ENCODE measurements around the gene MYBPH. TPM values are rescaled to one million over a fixed set of nuclear protein-coding genes. Genes with fewer than 3 reads are reported as not detected.

MYBPH gene
- total RNA-seq, 2 experiments from 2014 or later = not detected

DNA sequence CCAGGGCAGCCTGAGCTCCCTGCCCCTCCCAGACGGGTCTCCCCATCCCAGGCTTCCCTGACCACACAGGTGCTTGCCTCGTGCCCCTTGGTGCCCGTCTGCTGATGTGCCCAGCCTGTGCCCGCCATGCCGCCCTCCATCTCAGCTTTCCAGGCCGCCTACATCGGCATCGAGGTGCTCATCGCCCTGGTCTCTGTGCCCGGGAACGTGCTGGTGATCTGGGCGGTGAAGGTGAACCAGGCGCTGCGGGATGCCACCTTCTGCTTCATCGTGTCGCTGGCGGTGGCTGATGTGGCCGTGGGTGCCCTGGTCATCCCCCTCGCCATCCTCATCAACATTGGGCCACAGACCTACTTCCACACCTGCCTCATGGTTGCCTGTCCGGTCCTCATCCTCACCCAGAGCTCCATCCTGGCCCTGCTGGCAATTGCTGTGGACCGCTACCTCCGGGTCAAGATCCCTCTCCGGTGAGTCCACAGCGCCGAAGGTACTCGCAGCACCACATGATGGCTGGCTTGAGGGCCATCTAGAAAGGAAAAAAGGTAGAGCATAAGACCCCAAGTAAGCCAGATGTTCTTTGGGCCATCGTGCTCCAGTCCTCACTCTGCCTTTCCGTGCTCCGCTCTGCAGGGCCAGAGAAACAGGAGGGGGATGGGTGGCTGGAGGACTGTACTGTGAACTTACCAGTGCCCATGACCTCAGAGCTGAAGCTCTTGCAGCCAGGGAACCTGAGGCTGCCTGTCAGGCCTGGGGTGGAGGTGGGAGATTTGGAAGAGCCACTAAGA lies 46.7 kb downstream of the MYBPH start:
- Histone ChIP-seq H3K79me2 (ENCODE audit: insufficient read depth, low read depth, low read length) (no peaks in the 10 kb centered on the region), H3K9me2 (ENCODE audit: insufficient read depth, low read length) (no peaks in the 10 kb centered on the region), H3K27ac (ENCODE audit: low read depth, low read length, poor library complexity, severe bottlenecking) (no peak overlapping the region), H4K20me1 (ENCODE audit: insufficient read depth, low read length) (no peaks in the 10 kb centered on the region), H2AFZ (ENCODE audit: low read length) (no peak overlapping the region), H3K4me1 (ENCODE audit: insufficient read depth, low read length, poor library complexity, severe bottlenecking) (no peaks in the 10 kb centered on the region), H3K4me3 (ENCODE audit: low read depth, low read length, poor library complexity, severe bottlenecking) (no peak overlapping the region), H3K9me3 (ENCODE audit: low read length) (no peaks in the 10 kb centered on the region), H3K36me3 (ENCODE audit: insufficient read depth, low read length) (no peaks in the 10 kb centered on the region), H3K4me2 (ENCODE audit: low read length) (no peak overlapping the region)
- ChIA-PET CTCF (ENCODE audit: unreplicated experiment) (no interaction called here), POLR2A (no interaction called here)
- DNase-seq (ENCODE audit: low spot score) = no peak
- intact Hi-C loops (cut with micrococcal nuclease; ENCODE audit: unreplicated experiment) = no loop called here
- no TSS peak for BruUV-seq (replicated peaks)
- TF ChIP-seq EZH2phosphoT487 (IDR thresholded peaks at IDR 0.05; ENCODE audit: borderline replicate concordance, low read depth, low read length) = no peak
- TF ChIP-seq, protein P1, sequence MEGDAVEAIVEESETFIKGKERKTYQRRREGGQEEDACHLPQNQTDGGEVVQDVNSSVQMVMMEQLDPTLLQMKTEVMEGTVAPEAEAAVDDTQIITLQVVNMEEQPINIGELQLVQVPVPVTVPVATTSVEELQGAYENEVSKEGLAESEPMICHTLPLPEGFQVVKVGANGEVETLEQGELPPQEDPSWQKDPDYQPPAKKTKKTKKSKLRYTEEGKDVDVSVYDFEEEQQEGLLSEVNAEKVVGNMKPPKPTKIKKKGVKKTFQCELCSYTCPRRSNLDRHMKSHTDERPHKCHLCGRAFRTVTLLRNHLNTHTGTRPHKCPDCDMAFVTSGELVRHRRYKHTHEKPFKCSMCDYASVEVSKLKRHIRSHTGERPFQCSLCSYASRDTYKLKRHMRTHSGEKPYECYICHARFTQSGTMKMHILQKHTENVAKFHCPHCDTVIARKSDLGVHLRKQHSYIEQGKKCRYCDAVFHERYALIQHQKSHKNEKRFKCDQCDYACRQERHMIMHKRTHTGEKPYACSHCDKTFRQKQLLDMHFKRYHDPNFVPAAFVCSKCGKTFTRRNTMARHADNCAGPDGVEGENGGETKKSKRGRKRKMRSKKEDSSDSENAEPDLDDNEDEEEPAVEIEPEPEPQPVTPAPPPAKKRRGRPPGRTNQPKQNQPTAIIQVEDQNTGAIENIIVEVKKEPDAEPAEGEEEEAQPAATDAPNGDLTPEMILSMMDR (conservative IDR thresholded peaks at IDR 0.05; ENCODE audit: low read length) = no peak

DNA sequence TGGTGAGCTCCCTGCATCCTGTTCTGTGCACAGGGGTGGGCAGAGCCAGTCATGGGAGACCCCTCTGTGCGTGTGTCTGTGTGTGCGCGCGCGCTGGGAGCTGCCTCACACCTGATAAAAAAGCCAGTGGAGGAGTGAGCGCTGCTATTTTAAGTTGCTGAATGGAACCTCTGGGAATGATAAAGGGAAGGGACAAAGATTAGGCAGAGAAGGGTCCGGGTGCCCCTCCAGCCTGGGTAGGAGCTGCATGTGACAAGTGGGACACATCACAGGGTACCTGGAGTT lies 47.3 kb downstream of the MYBPH start:
- intact Hi-C loops (cut with micrococcal nuclease; ENCODE audit: unreplicated experiment) = no loop called here
- POLR2A ChIA-PET = no interaction called here
- H3K4me1 ChIP-seq (ENCODE audit: insufficient read depth, low read length, poor library complexity, severe bottlenecking) = no peaks in the 10 kb centered on the region
- H3K79me2 ChIP-seq (ENCODE audit: insufficient read depth, low read depth, low read length) = no peaks in the 10 kb centered on the region
- H3K9me2 ChIP-seq (ENCODE audit: insufficient read depth, low read length) = no peaks in the 10 kb centered on the region
- H2AFZ ChIP-seq (ENCODE audit: low read length) = no peak overlapping the region
- CTCF ChIA-PET (ENCODE audit: unreplicated experiment) = no interaction called here
- no peak for DNase-seq (ENCODE audit: low spot score)
- H4K20me1 ChIP-seq (ENCODE audit: insufficient read depth, low read length) = no peaks in the 10 kb centered on the region
- no peaks in the 10 kb centered on the region for H3K36me3 ChIP-seq (ENCODE audit: insufficient read depth, low read length)
- no peaks in the 10 kb centered on the region for H3K9me3 ChIP-seq (ENCODE audit: low read length)
- H3K4me2 ChIP-seq (ENCODE audit: low read length) = no peak overlapping the region
- H3K4me3 ChIP-seq (ENCODE audit: low read depth, low read length, poor library complexity, severe bottlenecking) = no peak overlapping the region
- no TSS peak for BruUV-seq (replicated peaks)
- H3K27ac ChIP-seq (ENCODE audit: low read depth, low read length, poor library complexity, severe bottlenecking) = no peak overlapping the region
- no peak for TF ChIP-seq EZH2phosphoT487 (IDR thresholded peaks at IDR 0.05; ENCODE audit: borderline replicate concordance, low read depth, low read length)
- TF ChIP-seq, protein P1 (conservative IDR thresholded peaks at IDR 0.05; ENCODE audit: low read length) = no peak

DNA sequence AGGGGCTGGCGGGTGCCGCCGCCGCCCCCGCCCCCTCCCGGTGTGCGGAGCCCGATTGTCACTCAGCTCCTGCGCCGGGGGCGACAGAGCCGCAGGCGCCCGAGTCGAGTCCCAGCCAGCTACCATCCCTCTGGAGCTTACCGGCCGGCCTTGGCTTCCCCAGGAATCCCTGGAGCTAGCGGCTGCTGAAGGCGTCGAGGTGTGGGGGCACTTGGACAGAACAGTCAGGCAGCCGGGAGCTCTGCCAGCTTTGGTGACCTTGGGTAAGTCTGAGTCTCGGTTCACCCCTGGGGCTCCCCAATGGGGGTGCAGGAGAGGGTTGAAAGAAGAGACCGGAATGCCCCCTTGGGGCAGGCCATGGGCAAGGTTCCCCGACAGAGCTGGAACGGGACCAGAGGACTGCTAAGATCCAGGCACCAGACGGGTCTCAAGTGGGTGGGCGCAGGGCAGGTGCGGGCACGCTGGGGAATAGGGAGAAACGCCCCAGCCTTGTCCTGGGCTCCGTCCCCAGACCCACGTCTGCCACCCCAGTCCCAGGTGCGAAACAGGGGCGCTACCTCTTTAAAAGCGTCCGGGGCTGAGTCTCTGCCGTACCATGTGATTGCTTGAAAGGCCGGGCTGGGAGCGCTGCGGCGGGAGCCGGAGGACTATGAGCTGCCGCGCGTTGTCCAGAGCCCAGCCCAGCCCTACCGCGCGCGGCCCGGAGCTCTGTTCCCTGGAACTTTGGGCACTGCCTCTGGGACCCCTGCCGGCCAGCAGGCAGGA lies 47.8 kb downstream of the MYBPH start, which contains the start of gene ADORA1:
ADORA1 (plus strand) TSS at position 61 of the 765 bp plus-strand sequence. CDS start 1,116 bp downstream, outside the sequence.
- Histone ChIP-seq H2AFZ (ENCODE audit: low read length) (no peak within 1 kb of the TSS), H3K79me2 (ENCODE audit: insufficient read depth, low read depth, low read length) (no peaks in the 10 kb centered on the region), H4K20me1 (ENCODE audit: insufficient read depth, low read length) (no peaks in the 10 kb centered on the region), H3K4me2 (ENCODE audit: low read length) (no peak within 1 kb of the TSS), H3K4me1 (ENCODE audit: insufficient read depth, low read length, poor library complexity, severe bottlenecking) (no peaks in the 10 kb centered on the region), H3K9me2 (ENCODE audit: insufficient read depth, low read length) (no peaks in the 10 kb centered on the region), H3K27ac (ENCODE audit: low read depth, low read length, poor library complexity, severe bottlenecking) (no peak within 1 kb of the TSS), H3K4me3 (ENCODE audit: low read depth, low read length, poor library complexity, severe bottlenecking) (no peak within 1 kb of the TSS), H3K9me3 (ENCODE audit: low read length) (no peaks in the 10 kb centered on the region), H3K36me3 (ENCODE audit: insufficient read depth, low read length) (no peaks in the 10 kb centered on the region)
- BruUV-seq (replicated peaks) = no TSS peak
- ChIA-PET POLR2A (no interaction called here), CTCF (ENCODE audit: unreplicated experiment) (interaction anchor here (0.6 kb wide), 1 partner anchor 17 kb away, joined by 3 read pairs; no protein-coding TSS in a partner anchor)
- intact Hi-C loops (cut with micrococcal nuclease; ENCODE audit: unreplicated experiment) = no loop called here
- no peak for DNase-seq (ENCODE audit: low spot score)
- TF ChIP-seq EZH2phosphoT487 (IDR thresholded peaks at IDR 0.05; ENCODE audit: borderline replicate concordance, low read depth, low read length) = no peak
- TF ChIP-seq, protein P1 (conservative IDR thresholded peaks at IDR 0.05; ENCODE audit: low read length) = no peak
